K562 (cell line): ENCODE results near the gene MTMR12. TPM values are rescaled to one million over a fixed set of nuclear protein-coding genes. Genes with fewer than 3 reads are reported as not detected.

Experiments used
- ATAC-seq: fragments of 200-7000 bp; cut with Tn5 transposase; 3 replicates; pipeline ENCODE4 v1.9.1; 2020; ENCODE audit warnings: moderate library complexity
- BruUV-seq: library from RNA; stranded (reverse); fragments of 400-500 nt; replicated peaks from 2 replicates; lab custom pipeline; 2021; lab: Mats Ljungman, UMichigan
- CTCF ChIA-PET: fragments of 300-600 bp; formaldehyde crosslinking; extraction: SDS; loops from one replicate; lab custom pipeline; 2021; ENCODE audit warnings: low intra/inter-chr PET ratio; lab: Yijun Ruan, JAX
- POLR2A ChIA-PET: fragments of 300-600, 350-650 bp; sonication (Branson Sonifier 250); formaldehyde crosslinking; extraction: SDS; loops from one replicate; lab custom pipeline; 2021; ENCODE audit warnings: antibody characterized with exemption, inconsistent platforms; lab: Yijun Ruan, JAX
- DNase-seq, 4 experiments: peaks; one replicate each; pipeline versions ENCODE4 v3.0.0 to v3.0.0-alpha.2; 2011 to 2018; ENCODE audit warnings: low spot score in 3 of 4, mixed read lengths in 3 of 4; ENCODE audit errors: extremely low read depth in 1 of 4
- FAIRE-seq: peaks from 2 replicates; lab custom pipeline; 2011; peaks lifted over from hg19 to GRCh38; lab: Jason Lieb, UNC
- H2AFZ ChIP-seq: 2 replicates; pipeline ENCODE4 v1.6.0; 2011; ENCODE audit warnings: low read depth, low read length, control low read depth, inconsistent platforms
- H3K27ac ChIP-seq: fragments of 200-600 bp; 3 replicates; pipeline ENCODE4 v1.8.0; 2011; ENCODE audit warnings: low read depth, mild to moderate bottlenecking, control low read depth, inconsistent platforms, low read length, moderate library complexity, mixed read lengths; ENCODE audit errors: extremely low read depth
- H3K27me3 ChIP-seq, 2 experiments: fragments of 300-600 bp in 1 of 2; 2 replicates in 1 of 2; 3 replicates in 1 of 2; pipeline versions ENCODE4 v1.6.0 to v1.8.0; 2011; ENCODE audit warnings: inconsistent platforms in 2 of 2, low read length in 2 of 2, mild to moderate bottlenecking in 1 of 2, mixed read lengths in 1 of 2, moderate library complexity in 1 of 2; ENCODE audit not compliant: control insufficient read depth in 2 of 2, insufficient read depth in 2 of 2
- H3K36me3 ChIP-seq: fragments of 300-600 bp; 3 replicates; pipeline ENCODE4 v1.8.0; 2011; ENCODE audit warnings: mild to moderate bottlenecking, low read length, inconsistent platforms; ENCODE audit not compliant: control insufficient read depth, insufficient read depth
- H3K4me1 ChIP-seq, 2 experiments: fragments of 200-600 bp in 1 of 2; replicated peaks in 1 of 2; 2 replicates in 1 of 2; 3 replicates in 1 of 2; pipeline versions ENCODE4 v1.5.1 to v1.8.0; 2011; ENCODE audit warnings: inconsistent platforms in 2 of 2, low read length in 2 of 2, mild to moderate bottlenecking in 1 of 2, mixed read lengths in 1 of 2, moderate library complexity in 1 of 2; ENCODE audit not compliant: control insufficient read depth in 2 of 2, insufficient read depth in 2 of 2
- H3K4me2 ChIP-seq: 2 replicates; pipeline ENCODE4 v1.6.1; 2011; ENCODE audit warnings: low read length, control low read depth, inconsistent platforms, mixed read lengths; ENCODE audit not compliant: insufficient read depth
- H3K4me3 ChIP-seq: fragments of 200-600 bp; sonication (generic), shearing (Covaris generic); 2 replicates; pipeline ENCODE4 v1.5.1; 2016; ENCODE audit warnings: control low read depth, inconsistent platforms
- H3K79me2 ChIP-seq: fragments of 200-600 bp; 3 replicates; pipeline ENCODE4 v1.8.0; 2011; ENCODE audit warnings: low read length, inconsistent platforms; ENCODE audit not compliant: control insufficient read depth, insufficient read depth
- H3K9ac ChIP-seq, 2 experiments: 2 replicates each; pipeline versions ENCODE4 v1.6.0 to v1.6.1; 2011; ENCODE audit warnings: low read depth in 2 of 2, low read length in 2 of 2, control low read depth in 1 of 2, inconsistent platforms in 1 of 2, mild to moderate bottlenecking in 1 of 2, mixed read lengths in 1 of 2; ENCODE audit not compliant: insufficient read depth in 1 of 2
- H3K9me1 ChIP-seq: one replicate; pipeline ENCODE4 v1.6.0; 2011; ENCODE audit warnings: inconsistent platforms, mild to moderate bottlenecking, low read length, moderate library complexity; ENCODE audit not compliant: control insufficient read depth, insufficient read depth
- H3K9me3 ChIP-seq: replicated peaks from 2 replicates; pipeline ENCODE4 v1.5.1; 2011; ENCODE audit warnings: low read depth, low read length, inconsistent platforms; ENCODE audit not compliant: control insufficient read depth, insufficient read depth
- H4K20me1 ChIP-seq: replicated peaks from 2 replicates; pipeline ENCODE4 v1.6.1; 2011; ENCODE audit warnings: low read length, inconsistent platforms, mixed read lengths; ENCODE audit not compliant: control insufficient read depth, insufficient read depth
- BMI1 ChIP-seq: fragments of 150-350 bp; IDR thresholded peaks from 2 replicates; pipeline ENCODE4 v1.6.1; 2014; ENCODE audit warnings: low read length
- GABPB2 ChIP-seq: fragments of 250-450 bp; sonication (Bioruptor Pico); conservative IDR thresholded peaks from 2 replicates; pipeline ENCODE4 v1.5.1; 2021; ENCODE audit warnings: mild to moderate bottlenecking
- HCFC1 ChIP-seq: IDR thresholded peaks from 2 replicates; pipeline ENCODE4 v1.6.1; 2012; ENCODE audit warnings: low read depth, low read length, improper control_type of control experiment
- KDM5B ChIP-seq: fragments of 200-600 bp; sonication (generic); IDR thresholded peaks from 2 replicates; pipeline ENCODE4 v1.6.1; 2012; ENCODE audit warnings: low read depth, mild to moderate bottlenecking, moderate library complexity, low read length, control low read depth, inconsistent platforms; ENCODE audit not compliant: insufficient replicate concordance
- KLF1 ChIP-seq: fragments of 450-650 bp; IDR thresholded peaks from 2 replicates; pipeline ENCODE4 v1.6.1; 2016; ENCODE audit warnings: missing genetic modification characterization, missing compliant biosample characterization
- NCOA2 ChIP-seq, 2 experiments: fragments of 450-650 bp; IDR thresholded peaks; 2 replicates each; pipeline ENCODE4 v1.6.1; 2018; ENCODE audit warnings: mild to moderate bottlenecking in 2 of 2, moderate library complexity in 1 of 2; ENCODE audit not compliant: partially characterized antibody in 2 of 2
- PREB ChIP-seq: sonication (generic); formaldehyde crosslinking; IDR thresholded peaks from 2 replicates; pipeline ENCODE4 v1.8.1; 2023; ENCODE audit warnings: mild to moderate bottlenecking, missing genetic modification reagents
- SRSF1 ChIP-seq: fragments of 200-400 bp; formaldehyde crosslinking; IDR thresholded peaks from 2 replicates; pipeline ENCODE4 v1.6.1; 2017; ENCODE audit warnings: mild to moderate bottlenecking, low read depth, low read length, moderate library complexity
- ZNF311 ChIP-seq: fragments of 250-450 bp; sonication (Bioruptor Pico); IDR thresholded peaks from 2 replicates; pipeline ENCODE4 v1.4.0; 2020; ENCODE audit warnings: mild to moderate bottlenecking, moderate library complexity
- ZNF41 ChIP-seq: fragments of 250-450 bp; sonication (Bioruptor Pico); conservative IDR thresholded peaks from 2 replicates; pipeline ENCODE4 v1.4.0; 2020; ENCODE audit warnings: mild to moderate bottlenecking
- WGBS: fragments of 100-300 bp; shearing (Covaris generic); methylation state at CpG from one replicate; pipeline ENCODE4 v1.1.6; 2016; ENCODE audit warnings: low coverage, mixed read lengths; ENCODE audit not compliant: insufficient coverage; ENCODE audit errors: missing lambda C conversion rate; 5-methylcytosine and 5-hydroxymethylcytosine counted together
- in situ Hi-C: fragments of 300-500 bp; cut with MboI; formaldehyde crosslinking; loops from 4 replicates; pipeline ENCODE4 v1.15.0; 2018; ENCODE audit warnings: inconsistent platforms, mixed read lengths
- intact Hi-C: fragments of 100-400 bp; cut with micrococcal nuclease; formaldehyde crosslinking; loops from 2 replicates; pipeline ENCODE4 v1.14.2; 2022
- polyA plus RNA-seq, 8 experiments: library from polyadenylated mRNA; depleted of rRNA in 4 of 8; stranded (reverse) in 5 of 8; unstranded in 3 of 8; fragments of >200 nt; fragmentation: Nextera tagmentation in 2 of 8; fragmentation: Illumina TruSeq in 1 of 8; extraction: Ambion mirVana in 2 of 8; extraction: Trizol in 1 of 8; gene quantifications; 2 replicates each; pipeline versions ENCODE4 v1.2.1 to v1.2.3, GENCODE V29; 2011 to 2014; ENCODE audit warnings: inconsistent platforms in 1 of 8, missing spikeins in 1 of 8
- total RNA-seq, 7 experiments: library from RNA; depleted of rRNA in 6 of 7; stranded (reverse); fragments of >200 nt in 6 of 7; fragmentation: Illumina TruSeq in 2 of 7; extraction: Trizol in 2 of 7; gene quantifications; 2 replicates each; pipeline versions ENCODE4 v1.2.1 to v1.2.3, GENCODE V29; 2011 to 2021; ENCODE audit warnings: low replicate concordance in 1 of 7

The MTMR12 gene
- total and polyA plus RNA-seq, 9 of the 15 experiments (the other 6 are each of a cell fraction or from before 2014, with no cell fraction given), result 4.0 to 28.7 (median 17.1) TPM

- peaks cover 3% of the 10 kb centered on the region; the same call in 1 of the 2 replicates for H3K9me3 ChIP-seq
- no peaks in the 10 kb centered on the region for H3K27me3 ChIP-seq
- ChIA-PET CTCF (no interaction called here), POLR2A (no interaction called here)
- in situ Hi-C loops, result no loop called here
- H3K27ac ChIP-seq, result no peak overlapping the region
- no peaks in the 10 kb centered on the region for H3K36me3 ChIP-seq
- FAIRE-seq (no peak), ATAC-seq (no peak), DNase-seq (no peak)
- 23% methylated on average over 7 of the region's 7 CpGs for WGBS
- no peak overlapping the region for H3K4me2 ChIP-seq
- no peak overlapping the region for H2AFZ ChIP-seq
- no peaks in the 10 kb centered on the region for H3K79me2 ChIP-seq
- no peaks in the 10 kb centered on the region for H3K9me1 ChIP-seq
- no TSS peak for BruUV-seq
- intact Hi-C loops, result loop anchor here (2.0 kb wide), 1 partner anchor 87 kb away; no protein-coding TSS in a partner anchor
- H4K20me1 ChIP-seq, result no peaks in the 10 kb centered on the region
- H3K4me1 ChIP-seq, result peaks cover 3 to 23% of the 10 kb centered on the region in 2 experiments; a peak in 3 of 5 replicates
- H3K4me3 ChIP-seq, result no peak overlapping the region
- TF ChIP-seq HCFC1 (no peak), NCOA2 (IDR thresholded peaks at IDR 0.05; ENCODE audit: partially characterized antibody in 2 of 2) (no peak), SRSF1 (no peak), KLF1 (tag) (no peak), BMI1 (no peak), KDM5B (no peak), ZNF41 (CRISPR knock-in tag) (no peak), ZNF311 (no peak), GABPB2 (CRISPR knock-in tag) (no peak), PREB (CRISPR knock-in tag) (no peak)
- no peak overlapping the region for H3K9ac ChIP-seq
Measured at GRCh38 chr5:32319926-32320543, 7.3 kb upstream of the MTMR12 start.
